Kidney capillary endothelial cell (primary cell): Measurements from ENCODE around the gene THSD4.
A peak's percentile ranks its signal among the peaks of the same experiment; 100 is the strongest.

ENCODE experiments used
- DNase-seq: peaks from one replicate; pipeline ENCODE4 v3.0.0-alpha.2; 2018; ENCODE audit warnings: low spot score

THSD4 gene

DNA sequence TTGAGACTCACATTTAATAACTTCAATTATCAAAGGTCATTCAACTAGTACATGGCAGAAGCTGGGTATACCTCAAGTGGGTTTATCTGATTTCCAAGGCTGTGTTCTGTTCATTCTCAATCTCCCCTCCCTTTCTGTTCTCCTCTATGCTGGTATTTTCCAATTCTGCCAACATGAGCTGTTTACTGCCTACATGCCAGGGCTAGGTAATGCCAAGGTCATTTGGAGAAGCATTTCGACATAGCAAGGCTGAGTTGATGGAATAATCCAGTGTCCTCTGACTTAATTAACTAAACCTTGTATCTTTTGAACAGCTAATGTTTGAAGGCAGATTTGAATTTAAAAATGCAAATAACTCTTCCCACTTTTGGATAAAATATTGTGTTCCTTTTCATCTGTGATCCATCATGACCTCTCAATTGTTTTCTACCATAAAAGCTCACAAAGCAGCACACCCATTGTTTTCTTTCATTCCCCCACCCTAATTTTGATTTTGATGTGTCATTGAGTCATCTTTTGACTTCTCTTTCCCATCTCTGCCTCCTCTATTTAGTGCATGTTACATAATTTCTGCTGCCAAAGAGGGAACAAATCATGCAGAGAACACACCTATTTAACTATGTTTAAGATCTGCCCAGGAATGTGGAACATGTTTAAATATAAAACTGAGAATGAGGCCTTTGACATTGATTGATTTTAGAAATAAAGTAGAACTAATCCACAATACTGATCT, 386.2 kb downstream of the THSD4 start:
- no peak for DNase-seq

DNA sequence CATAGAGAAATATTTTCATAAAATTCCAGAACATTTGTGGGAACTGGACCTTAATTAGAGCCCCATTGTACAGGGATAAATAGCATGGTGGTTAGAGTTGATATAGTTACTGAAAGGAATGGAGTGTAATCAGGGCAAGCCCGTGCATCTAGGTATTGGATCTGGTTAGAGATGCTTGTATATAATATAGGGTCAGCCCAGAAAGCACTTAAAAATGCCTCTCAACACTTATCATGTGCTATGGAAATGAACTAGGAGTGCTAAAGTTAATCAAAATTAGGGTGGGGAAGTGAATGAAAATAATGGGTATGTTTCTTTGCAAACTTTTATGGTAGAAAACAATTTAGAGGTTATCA, 386.8 kb downstream of the THSD4 start:
- no peak for DNase-seq

DNA sequence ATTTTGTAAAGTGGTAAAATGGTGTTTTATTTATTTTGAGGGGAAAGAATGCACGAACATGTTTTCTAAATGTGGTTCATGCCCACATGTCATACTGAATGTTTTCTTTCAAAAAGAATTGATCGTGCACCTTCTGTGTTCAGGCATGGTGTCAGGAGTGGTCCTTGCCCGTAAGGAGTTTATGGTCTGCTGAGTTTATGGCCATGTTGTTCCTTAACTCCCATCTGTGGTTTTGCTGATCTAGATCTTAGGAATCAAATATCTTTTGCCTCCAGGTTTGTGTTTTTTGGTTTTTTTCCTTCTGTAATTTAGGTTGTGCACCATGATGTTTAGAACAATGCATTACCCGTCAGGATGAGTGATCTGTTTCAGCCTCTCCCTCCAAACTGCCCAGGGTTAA, 390.7 kb downstream of the THSD4 start:
- no peak for DNase-seq

DNA sequence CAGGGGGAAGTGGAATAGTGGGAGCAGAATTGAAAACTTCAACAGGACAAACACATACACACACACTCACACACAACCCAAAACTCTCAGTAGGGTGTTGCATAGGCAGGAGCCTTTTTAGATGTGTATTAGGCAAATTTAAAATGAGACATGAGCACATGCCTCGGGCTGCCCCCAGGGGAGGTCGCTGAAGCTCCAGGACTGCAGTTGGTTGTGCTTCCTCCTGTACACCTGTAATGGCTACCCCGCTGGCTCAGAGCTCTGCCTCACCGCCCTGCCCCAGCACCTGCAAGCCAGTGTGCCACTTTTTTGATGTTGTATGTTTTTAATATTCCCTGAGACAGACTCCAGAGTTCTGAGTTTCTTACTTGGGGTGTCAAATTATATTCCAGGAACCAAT, 391.7 kb downstream of the THSD4 start:
- no peak for DNase-seq

DNA sequence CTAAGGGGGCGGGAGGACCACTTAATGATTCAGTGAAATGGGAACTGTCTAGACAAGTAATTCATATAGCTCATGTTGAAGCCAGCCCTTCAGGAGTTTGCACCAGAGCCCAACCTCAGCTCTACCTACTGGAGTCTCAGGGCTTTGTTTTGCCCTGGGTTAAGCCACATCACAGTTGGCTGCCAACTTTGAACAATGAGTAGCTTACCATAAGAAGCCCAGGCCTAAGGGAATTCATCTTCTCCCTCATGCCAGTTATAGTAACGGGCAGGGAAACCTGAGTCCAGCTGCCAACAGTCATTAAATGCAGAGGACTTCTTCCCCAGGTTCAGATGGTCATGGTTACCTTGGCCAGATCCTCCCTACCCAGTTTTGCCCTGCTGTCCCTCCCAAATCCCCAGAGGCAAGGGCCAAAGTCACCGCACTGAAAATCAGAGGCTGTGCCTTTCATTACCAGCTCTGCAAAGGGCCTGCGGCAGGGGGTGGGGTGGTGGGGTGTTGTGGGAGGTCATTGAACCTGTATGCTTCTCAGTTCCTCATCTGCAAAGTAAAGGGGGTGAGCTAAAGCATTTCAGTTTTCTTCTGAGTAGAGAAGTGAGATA, 392.9 kb downstream of the THSD4 start:
- DNase-seq: no peak

DNA sequence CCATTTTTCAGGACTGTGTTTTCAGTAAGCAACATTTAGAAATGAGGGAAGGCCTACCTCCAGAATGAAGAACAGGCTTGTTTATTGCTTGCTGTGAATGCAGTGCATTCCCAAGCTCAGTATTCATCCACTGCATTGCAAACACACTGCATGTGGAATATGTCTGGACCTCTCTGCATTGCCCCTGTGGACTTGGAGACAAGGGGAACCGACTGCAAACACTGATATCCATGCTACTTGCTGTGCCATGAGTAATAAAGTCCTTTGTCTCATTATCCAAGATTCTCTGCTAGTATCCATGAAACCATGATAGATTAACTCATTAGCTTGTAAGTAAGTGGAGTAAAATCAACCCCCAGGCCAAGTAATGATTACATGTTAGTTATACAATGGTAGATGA, 393.9 kb downstream of the THSD4 start:
- no peak for DNase-seq

DNA sequence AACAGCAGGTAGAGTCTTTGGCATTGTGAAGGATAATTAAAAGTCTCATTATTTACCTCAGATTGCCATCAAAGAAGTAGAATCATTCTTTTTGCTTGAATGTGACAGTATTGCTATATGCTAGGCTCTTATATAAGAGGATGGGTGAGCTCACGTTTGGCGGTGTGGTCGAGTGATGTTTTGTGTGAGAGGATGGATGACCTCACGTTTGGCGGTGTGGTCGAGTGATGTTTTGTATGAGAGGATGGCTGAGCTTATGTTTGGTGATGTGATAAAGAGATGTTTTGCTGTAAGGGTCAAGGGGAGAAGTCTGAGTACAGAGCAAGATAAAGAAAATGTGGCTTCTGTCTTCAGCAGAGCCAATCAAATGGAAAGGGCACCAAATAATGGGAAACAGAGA, 395.5 kb downstream of the THSD4 start:
- no peak for DNase-seq

DNA sequence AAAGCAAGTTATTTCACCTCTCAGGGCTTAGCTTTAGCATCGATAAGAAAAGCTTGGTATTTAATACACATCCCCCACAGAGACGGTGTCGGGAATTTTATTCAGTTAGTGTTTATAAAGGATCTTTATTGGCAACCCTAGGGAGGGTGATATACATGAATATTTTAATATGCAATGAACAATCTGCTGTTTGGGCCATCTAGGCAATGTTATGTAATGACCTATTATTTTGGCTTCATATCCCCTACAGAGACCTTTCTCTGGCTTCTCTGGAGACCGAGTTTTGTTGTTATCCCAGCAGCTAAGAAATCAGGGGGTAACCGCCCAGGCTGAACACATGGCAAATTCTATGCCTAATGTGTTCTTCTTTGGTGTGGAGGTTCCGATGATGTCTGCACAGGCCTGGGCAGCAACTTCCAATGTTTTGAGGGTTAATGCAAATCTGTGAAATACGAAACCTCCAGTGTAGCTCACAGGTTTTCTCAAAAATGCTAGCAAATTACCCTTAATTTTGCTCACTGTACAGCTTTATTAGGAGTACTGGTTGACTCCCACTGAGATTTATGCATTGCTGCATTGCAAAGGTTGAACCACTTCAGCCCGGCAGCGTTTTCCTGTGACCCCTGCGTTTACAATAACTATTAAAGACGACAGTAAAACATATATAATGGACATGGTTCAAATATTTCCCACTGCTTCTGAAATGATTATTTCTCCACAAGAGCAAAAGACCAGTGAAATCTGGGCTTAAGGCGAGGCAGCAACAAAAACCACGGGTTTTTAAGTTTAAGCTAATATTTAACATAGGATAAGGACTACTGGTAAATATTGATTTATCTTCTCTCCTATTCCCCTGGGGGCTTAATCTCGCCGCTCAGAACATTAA, 396.8 kb downstream of the THSD4 start:
- no peak for DNase-seq

DNA sequence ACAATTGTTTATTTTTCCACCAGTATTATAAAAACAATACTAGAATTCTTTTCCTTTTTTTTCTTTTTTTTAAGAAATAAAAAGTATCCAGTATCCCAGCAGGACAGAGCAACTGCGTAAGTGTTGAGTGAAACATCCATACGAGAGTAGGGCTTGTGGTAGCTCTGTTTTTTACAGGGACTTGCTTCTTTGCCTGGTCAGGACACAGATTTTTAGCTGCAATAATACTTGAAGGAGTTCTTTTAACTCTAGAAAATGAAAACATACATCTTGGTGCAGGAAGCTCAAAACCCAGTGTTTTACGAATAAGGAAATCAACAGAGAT, 397.4 kb downstream of the THSD4 start:
- DNase-seq: no peak

DNA sequence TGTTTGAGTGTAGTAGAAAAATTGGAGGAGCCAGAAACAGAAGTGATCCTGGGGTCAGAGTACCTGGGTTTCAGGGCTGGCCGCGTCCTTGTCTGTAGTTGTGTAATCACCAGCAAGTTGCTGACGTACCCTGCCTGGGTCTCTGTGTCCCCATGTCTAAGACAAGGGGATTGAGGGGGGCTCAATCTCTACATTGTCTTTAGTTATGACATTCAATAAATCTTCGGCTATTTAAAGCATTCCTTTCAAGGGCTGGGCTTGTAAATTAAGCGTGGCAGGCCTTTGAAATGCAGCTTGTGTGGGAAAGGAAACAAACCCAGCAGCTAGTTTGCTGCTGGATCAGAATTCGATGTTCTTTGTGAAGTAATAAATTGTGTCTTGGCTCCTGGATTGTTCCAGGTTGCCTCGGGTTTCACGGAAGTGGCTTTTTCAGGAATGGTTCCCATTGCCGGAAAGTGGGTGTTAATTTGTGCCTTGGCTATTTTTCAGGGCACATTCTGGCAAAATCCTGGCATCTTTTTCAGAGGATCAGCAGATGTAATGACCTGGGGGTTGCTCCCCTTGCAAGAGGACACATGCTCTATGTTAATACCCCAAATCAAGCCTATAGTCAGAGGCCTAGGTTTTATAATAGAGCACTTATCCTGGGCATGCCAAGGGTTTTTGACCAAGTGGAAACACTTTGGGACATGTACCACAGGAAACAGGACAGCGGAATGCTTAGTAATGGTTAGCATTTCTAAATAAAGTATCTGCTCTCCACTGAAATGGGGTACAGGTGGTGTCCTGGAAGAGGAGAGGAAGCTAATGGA, 400.3 kb downstream of the THSD4 start:
- DNase-seq: no peak

DNA sequence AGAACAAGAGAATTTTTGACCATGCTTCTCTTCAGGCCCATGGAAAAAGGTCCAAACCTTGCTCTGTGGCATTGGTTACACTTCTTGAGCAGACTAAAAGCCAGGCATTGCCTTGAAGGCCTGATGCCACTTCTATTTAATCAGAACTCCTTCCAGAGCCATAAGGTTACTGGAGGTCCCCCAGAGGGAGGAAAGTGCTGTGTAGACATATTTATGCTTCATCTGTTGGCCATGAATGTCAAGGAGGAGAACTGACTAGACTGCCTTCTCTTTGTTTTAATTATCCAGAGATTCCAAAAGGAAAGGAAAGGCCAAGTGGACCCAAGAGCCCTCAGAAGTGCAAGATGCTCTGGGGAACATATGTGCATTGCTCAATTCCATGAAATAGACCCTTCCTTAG, 402.5 kb downstream of the THSD4 start:
- no peak for DNase-seq

DNA sequence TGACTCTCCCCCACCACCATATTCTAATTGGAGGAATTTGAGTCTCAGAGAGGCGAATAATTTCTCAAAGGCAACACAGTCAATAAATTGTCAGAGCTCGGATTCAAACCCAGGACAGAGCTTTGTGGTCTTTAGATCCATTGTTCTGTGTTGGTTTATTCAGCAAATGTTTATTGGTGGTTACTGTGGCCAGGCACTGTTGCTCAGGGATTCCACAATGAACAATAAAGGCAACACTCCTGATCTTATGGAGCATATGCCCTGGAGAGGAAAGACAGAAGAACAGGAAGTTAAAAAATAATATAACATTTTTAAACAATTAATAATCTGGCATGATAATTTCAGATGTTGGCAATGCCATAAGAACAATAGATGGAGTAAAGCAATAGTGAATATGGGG, 403.4 kb downstream of the THSD4 start:
- DNase-seq: no peak

DNA sequence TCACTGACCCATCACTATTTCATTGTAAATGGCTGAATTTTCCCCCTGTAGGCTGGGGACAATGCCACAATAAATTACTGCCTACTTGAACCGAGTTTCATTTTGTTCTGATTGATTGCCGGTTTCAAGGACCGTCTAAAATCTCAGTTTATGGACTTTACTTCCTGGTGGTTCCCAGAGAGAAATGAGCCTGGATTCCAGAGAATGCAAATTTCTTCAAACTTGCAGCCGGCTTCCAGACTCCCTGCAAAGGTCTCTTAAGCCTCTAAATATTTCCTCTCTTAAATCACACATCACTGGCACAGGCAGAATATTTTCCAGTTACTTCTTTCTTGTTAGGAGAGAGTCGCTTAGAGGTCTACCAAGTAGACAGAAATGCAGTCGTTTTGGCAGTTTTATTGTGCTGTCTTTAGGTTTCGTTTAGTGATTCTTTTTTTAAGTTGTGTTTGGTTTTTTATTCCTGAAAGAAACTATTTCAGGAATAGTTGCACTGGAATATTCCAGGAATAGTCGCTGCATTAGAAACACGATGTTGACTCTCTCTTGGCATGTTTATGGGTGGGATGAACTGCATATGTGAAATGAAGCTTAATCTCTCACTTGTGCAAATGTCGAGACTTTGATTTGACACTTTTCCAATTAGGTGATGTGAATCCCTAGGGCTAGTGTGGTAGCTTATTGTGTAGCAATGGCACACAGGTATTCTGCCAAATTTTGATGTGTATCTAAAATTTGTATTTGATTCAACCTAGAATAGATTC, 411.0 kb downstream of the THSD4 start:
- DNase-seq: no peak

DNA sequence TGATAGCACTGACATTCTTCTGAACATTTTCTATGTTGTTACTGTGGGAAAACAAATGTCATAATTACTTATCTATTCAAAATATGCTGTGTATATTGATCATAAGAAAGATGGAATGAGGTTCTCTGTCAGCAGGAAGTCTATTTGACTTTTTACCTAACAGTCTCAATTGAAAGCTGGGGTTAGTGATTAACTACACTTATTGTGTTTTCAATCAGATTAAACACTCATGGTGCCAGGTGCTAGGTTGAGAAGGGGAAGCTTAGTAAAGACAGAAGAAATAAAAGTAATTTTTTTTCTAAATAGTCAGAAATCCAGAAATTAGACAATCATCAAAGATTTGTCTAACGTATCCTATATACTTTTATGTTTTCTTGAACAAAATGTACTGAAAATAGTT, 414.1 kb downstream of the THSD4 start:
- DNase-seq: no peak

DNA sequence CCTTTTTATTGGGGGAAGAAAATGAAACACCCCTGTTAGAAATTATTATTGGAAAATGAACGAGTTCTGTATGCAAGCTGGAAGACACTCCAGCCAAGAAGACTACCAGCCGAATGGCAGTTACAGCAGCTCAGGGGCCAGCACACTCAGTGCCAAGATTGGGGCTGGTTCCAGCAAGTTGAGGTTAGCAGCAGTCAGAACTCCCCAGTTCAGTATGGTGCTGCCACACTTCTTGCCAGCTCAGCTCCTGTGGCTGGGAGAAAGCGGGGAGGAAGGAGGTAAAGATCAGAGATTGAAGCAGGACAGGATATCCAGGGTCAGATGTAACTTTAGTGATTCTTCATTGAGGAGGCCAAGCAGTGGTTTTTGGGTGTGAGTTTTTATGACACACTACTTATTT, 414.8 kb downstream of the THSD4 start:
- no peak for DNase-seq

DNA sequence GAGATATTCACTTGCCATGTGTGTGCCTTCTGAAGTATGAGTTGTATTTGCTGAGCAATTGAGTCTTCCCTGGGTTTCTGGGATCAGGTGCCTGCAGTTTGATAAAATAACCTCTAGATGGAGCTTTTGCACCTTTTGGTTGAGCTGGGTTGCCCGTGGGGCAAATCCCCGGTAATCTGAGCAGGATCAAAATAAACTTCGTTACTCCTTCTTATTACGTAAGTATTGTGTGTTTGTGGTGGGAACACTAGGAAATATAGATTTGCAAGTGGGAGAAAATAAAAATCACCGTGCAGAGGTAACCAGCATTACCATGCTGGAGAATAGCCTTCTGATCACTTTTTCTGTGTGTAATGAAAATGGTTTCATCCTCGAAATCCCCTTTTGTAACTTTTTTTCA, 417.7 kb downstream of the THSD4 start:
- peak; percentile 22 for DNase-seq

DNA sequence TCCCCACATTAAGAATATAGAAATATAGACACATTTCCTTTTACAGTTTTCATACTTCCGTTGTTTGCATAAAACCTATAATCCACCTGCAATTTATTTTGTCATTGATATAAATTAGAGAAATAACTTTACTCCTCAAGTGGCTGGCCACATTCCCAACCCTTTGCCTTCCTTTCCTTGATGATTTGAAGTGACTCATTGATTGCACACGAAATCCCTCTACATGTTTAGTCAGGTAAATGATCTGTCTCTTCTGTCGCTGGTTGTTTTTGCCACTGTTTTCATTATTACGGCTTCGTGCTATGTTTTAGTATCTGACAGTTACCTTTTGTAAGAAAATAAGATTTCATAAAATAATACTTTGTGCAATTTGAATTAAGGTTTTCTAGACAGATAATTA, 422.9 kb downstream of the THSD4 start:
- no peak for DNase-seq

DNA sequence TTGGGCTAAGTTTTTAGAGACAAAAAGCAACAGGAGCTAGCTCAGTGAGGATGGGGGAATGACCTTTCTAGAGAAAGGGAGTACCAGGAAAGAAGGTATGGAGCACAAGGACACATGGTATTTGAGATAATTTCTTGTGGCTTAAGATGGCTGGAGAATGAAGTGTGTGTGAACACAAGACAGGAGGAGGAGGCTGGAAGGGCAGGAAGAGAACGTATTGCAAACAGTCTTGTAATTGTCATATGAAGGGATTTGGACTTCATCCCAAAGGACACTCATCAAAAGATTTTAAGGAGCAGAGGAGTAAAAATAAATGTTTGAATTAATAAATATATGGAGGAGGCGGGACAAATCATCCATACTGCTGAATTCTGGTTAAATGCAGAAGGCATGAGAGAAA, 426.5 kb downstream of the THSD4 start:
- no peak for DNase-seq

DNA sequence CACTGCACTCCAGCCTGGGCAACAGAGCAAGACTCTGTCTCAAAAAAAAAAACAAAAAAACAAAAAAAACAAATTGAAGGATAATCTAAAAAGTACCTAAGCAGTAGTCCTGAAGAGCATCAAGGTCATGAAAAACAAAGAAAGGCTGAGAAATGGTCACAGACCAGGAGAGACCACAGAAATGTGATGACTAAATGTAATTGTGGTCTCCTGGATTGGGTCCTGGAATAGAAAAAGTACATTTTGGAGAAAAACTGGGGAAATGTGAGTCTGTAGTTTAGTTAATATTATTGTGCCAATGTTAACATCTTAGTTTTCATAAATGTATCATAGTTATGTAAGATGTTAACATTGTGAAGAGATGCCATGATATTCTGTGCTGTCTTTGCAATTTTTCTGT, 427.6 kb downstream of the THSD4 start:
- no peak for DNase-seq

DNA sequence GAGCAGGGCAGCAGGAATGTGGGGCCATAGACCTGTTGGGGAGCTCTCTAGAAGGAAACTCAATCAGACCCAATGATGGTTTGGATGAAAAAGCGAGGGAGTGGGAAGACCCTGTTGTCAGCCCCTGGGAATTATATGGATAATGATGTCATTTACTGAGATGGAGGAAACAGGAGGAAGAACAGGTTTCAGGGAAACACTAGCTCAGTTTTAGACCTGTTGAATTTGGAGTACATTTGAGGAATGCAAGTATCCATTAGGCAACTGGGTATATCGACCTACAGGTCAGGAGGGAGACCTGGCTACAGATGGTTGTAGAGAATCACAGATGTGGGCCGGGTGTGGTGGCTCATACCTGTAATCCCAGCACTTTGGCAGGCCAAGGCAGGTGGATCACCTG, 428.1 kb downstream of the THSD4 start:
- DNase-seq: no peak

DNA sequence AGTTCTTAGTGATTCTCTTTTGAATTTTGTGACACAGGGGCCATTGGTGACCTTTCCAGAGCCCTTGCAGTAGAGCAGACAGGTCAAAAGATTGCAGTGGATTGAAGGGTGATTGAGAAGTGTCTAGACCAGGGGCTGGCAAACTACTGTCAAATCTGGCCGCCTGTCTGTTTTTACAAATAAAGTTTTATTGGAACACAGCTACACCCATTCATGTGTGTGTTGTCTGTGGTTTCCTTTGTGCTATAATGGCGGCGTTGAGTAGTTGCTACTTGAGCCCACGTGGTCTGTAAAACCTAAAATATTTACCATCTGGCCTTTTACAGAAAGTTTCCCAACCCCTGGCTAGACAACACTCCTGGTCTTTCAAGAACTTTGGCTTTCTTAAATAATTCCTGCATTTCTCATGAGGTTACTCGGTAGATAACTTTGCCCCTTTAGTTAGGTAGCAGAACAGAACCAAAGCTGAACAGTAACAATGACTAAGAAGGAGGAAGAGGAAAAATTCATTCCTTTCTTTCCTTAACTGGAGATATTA, 430.0 kb downstream of the THSD4 start:
- no peak for DNase-seq

DNA sequence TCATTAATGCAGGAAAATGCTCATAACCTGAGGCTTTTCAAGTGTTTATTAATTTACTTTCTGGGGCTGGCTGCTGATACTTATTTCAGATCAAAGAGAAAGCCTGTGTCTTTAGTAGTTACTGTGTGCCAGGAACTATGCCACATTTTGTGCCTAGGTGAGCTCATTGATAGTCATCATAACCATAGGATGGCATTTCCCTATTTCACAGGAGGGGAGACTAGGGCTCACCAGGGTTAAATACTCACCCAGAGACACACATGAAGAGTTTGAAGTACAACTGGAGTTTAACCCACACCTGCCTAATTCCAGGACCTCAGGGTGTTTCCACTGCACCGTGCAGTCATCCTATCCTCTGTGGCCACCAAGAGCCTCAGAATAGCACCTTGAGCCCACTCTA, 430.7 kb downstream of the THSD4 start:
- no peak for DNase-seq
